ENCODE results near the gene LIPE. TPM values are rescaled to one million over a fixed set of nuclear protein-coding genes. Genes with fewer than 3 reads are reported as not detected.

The LIPE gene
- total RNA-seq, 6 donors from 2014 or later = 1.3 to 6.2 (median 4.2) TPM

GRCh38 chr19:42422901-42423461 is 4.2 kb downstream of the LIPE start:
- no peak for DNase-seq
- no peaks in the 10 kb centered on the region for H3K9me3 ChIP-seq
- 6 to 8% methylated on average over 9 to 29 of the region's 38 CpGs for WGBS, 2 donors
- peak overlapping the region; percentile 70 to 86 (median 70) for H3K27ac ChIP-seq
- peaks cover 35 to 45% (median 40%) of the 10 kb centered on the region in 4 donors for H3K4me1 ChIP-seq
- no peaks in the 10 kb centered on the region for H3K36me3 ChIP-seq
- ATAC-seq (ENCODE audit: low FRiP score in 2 of 2) = peak; percentile 54 to 56
- H3K4me3 ChIP-seq = peak overlapping the region; percentile 52 to 66 (median 60)
- peaks cover 0 to 5% (median 0%) of the 10 kb centered on the region in 4 donors for H3K27me3 ChIP-seq
- TF ChIP-seq POLR2A (IDR thresholded peaks at IDR 0.05) = no peak
- no peak for TF ChIP-seq CTCF (IDR thresholded peaks at IDR 0.05)

- Histone ChIP-seq H3K36me3 (no peaks in the 10 kb centered on the region), H3K27ac (peak overlapping the region; percentile 70 to 86 (median 70)), H3K9me3 (no peaks in the 10 kb centered on the region), H3K27me3 (peaks cover 0 to 5% (median 0%) of the 10 kb centered on the region in 4 donors), H3K4me1 (peaks cover 35 to 45% (median 40%) of the 10 kb centered on the region in 4 donors), H3K4me3 (peak overlapping the region in 3 of 4 donors; percentile 52 to 66 (median 61))
- no peak for DNase-seq
- TF ChIP-seq CTCF (IDR thresholded peaks at IDR 0.05) = no peak
- no peak for TF ChIP-seq POLR2AphosphoS5 (IDR thresholded peaks at IDR 0.05)
- no peak for TF ChIP-seq EP300 (IDR thresholded peaks at IDR 0.05)
- no peak for TF ChIP-seq POLR2A (IDR thresholded peaks at IDR 0.05)
- ATAC-seq (ENCODE audit: low FRiP score in 2 of 2) = no peak
- WGBS, 2 donors = 62 to 70% methylated on average over 13 to 17 of the region's 17 CpGs
Observed at GRCh38 chr19:42422092-42422900, 4.9 kb downstream of the LIPE start.

GRCh38 chr19:42421591-42422031 is 5.6 kb downstream of the LIPE start:
- TF ChIP-seq POLR2A (IDR thresholded peaks at IDR 0.05) (no peak), POLR2AphosphoS5 (IDR thresholded peaks at IDR 0.05) (peak; percentile 44 to 45), EP300 (IDR thresholded peaks at IDR 0.05) (peak in 1 of 4 donors; percentile 45), CTCF (IDR thresholded peaks at IDR 0.05) (no peak)
- WGBS, 2 donors = 62 to 72% methylated on average over 9 of the region's 9 CpGs
- ATAC-seq (ENCODE audit: low FRiP score in 2 of 2) (no peak), DNase-seq (no peak)
- peak overlapping the region; percentile 30 to 86 (median 59) for H3K27ac ChIP-seq
- peaks cover 35 to 45% (median 40%) of the 10 kb centered on the region in 4 donors for H3K4me1 ChIP-seq
- peaks cover 0 to 5% (median 0%) of the 10 kb centered on the region in 4 donors for H3K27me3 ChIP-seq
- H3K36me3 ChIP-seq = no peaks in the 10 kb centered on the region
- no peak overlapping the region for H3K4me3 ChIP-seq
- H3K9me3 ChIP-seq = no peaks in the 10 kb centered on the region

GRCh38 chr19:42421101-42421500 is 6.1 kb downstream of the LIPE start:
- 63 to 78% methylated on average over 4 of the region's 4 CpGs for WGBS, 2 donors
- peaks cover 0 to 5% (median 0%) of the 10 kb centered on the region in 4 donors for H3K27me3 ChIP-seq
- H3K36me3 ChIP-seq = no peaks in the 10 kb centered on the region
- ATAC-seq (ENCODE audit: low FRiP score in 2 of 2) (no peak), DNase-seq (no peak)
- peaks cover 35 to 45% (median 40%) of the 10 kb centered on the region in 4 donors for H3K4me1 ChIP-seq
- no peak for TF ChIP-seq EP300 (IDR thresholded peaks at IDR 0.05)
- TF ChIP-seq CTCF (IDR thresholded peaks at IDR 0.05) = no peak
- TF ChIP-seq POLR2AphosphoS5 (IDR thresholded peaks at IDR 0.05) = no peak
- TF ChIP-seq POLR2A (IDR thresholded peaks at IDR 0.05) = no peak
- H3K27ac ChIP-seq = peak overlapping the region; percentile 30 to 86 (median 59)
- no peaks in the 10 kb centered on the region for H3K9me3 ChIP-seq
- no peak overlapping the region for H3K4me3 ChIP-seq
